H9 (cell line): ENCODE measurements around the gene NACC2. TPM values are rescaled to one million over a fixed set of nuclear protein-coding genes. Genes with fewer than 3 reads are reported as not detected.

ENCODE experiments used
- DNase-seq: peaks from one replicate; pipeline ENCODE4 v3.0.0-alpha.2; 2017
- H2AFZ ChIP-seq: one replicate; pipeline ENCODE4 v1.6.1; 2013; ENCODE audit warnings: mild to moderate bottlenecking, low read length, control low read depth, moderate library complexity
- H2AK5ac ChIP-seq: 2 replicates; pipeline ENCODE4 v1.6.1; 2013; ENCODE audit warnings: low read length, control low read depth, mixed read lengths; ENCODE audit not compliant: insufficient read length
- H2BK120ac ChIP-seq: one replicate; pipeline ENCODE4 v1.6.1; 2013; ENCODE audit warnings: low read depth, mild to moderate bottlenecking, low read length, control low read depth, inconsistent platforms; ENCODE audit not compliant: poor library complexity, severe bottlenecking
- H2BK12ac ChIP-seq: 2 replicates; pipeline ENCODE4 v1.6.1; 2013; ENCODE audit warnings: low read length, control low read depth, mixed read lengths, low read depth; ENCODE audit not compliant: insufficient read length
- H2BK15ac ChIP-seq: 2 replicates; pipeline ENCODE4 v1.6.1; 2013; ENCODE audit warnings: low read depth, low read length, control low read depth
- H2BK20ac ChIP-seq: one replicate; pipeline ENCODE4 v1.6.1; 2013; ENCODE audit warnings: low read depth, mild to moderate bottlenecking, low read length, control low read depth, inconsistent platforms; ENCODE audit not compliant: poor library complexity, severe bottlenecking
- H2BK5ac ChIP-seq: 2 replicates; pipeline ENCODE4 v1.6.1; 2013; ENCODE audit warnings: low read length, control low read depth, mixed read lengths; ENCODE audit not compliant: insufficient read length
- H3K14ac ChIP-seq: 2 replicates; pipeline ENCODE4 v1.6.1; 2013; ENCODE audit warnings: low read length, control low read depth; ENCODE audit not compliant: insufficient read depth
- H3K18ac ChIP-seq: 2 replicates; pipeline ENCODE4 v1.6.1; 2013; ENCODE audit warnings: low read depth, mild to moderate bottlenecking, mixed read lengths, low read length, control low read depth; ENCODE audit not compliant: insufficient read length
- H3K23ac ChIP-seq: 2 replicates; pipeline ENCODE4 v1.6.1; 2013; ENCODE audit warnings: low read length, control low read depth, mixed read lengths, low read depth; ENCODE audit not compliant: insufficient read length
- H3K23me2 ChIP-seq: 2 replicates; pipeline ENCODE4 v1.6.1; 2013; ENCODE audit warnings: low read depth, mild to moderate bottlenecking, mixed read lengths, low read length, control low read depth; ENCODE audit not compliant: insufficient read length, poor library complexity, severe bottlenecking
- H3K27ac ChIP-seq: 2 replicates; pipeline ENCODE4 v1.5.1; 2013; ENCODE audit warnings: low read length, control low read depth, mixed read lengths, low read depth; ENCODE audit not compliant: insufficient read length
- H3K27me3 ChIP-seq: 2 replicates; pipeline ENCODE4 v1.6.1; 2013; ENCODE audit warnings: low read length, control low read depth, inconsistent platforms; ENCODE audit not compliant: insufficient read depth
- H3K4ac ChIP-seq: 2 replicates; pipeline ENCODE4 v1.6.1; 2013; ENCODE audit warnings: low read depth, mild to moderate bottlenecking, control low read depth, inconsistent platforms, low read length, moderate library complexity
- H3K4me1 ChIP-seq: 2 replicates; pipeline ENCODE4 v1.6.1; 2013; ENCODE audit warnings: low read length, control low read depth, inconsistent platforms; ENCODE audit not compliant: insufficient read depth
- H3K4me2 ChIP-seq: 2 replicates; pipeline ENCODE4 v1.6.1; 2013; ENCODE audit warnings: low read length, control low read depth, mixed read lengths; ENCODE audit not compliant: insufficient read length, insufficient read depth
- H3K56ac ChIP-seq: 2 replicates; pipeline ENCODE4 v1.6.1; 2013; ENCODE audit warnings: low read depth, mild to moderate bottlenecking, mixed read lengths, low read length, control low read depth; ENCODE audit not compliant: insufficient read length
- H3K79me1 ChIP-seq: 2 replicates; pipeline ENCODE4 v1.6.1; 2013; ENCODE audit warnings: low read depth, mild to moderate bottlenecking, moderate library complexity, low read length, control low read depth, inconsistent platforms; ENCODE audit not compliant: insufficient read depth, poor library complexity, severe bottlenecking
- H3K79me2 ChIP-seq: 2 replicates; pipeline ENCODE4 v1.6.1; 2013; ENCODE audit warnings: low read length, control low read depth, inconsistent platforms; ENCODE audit not compliant: insufficient read depth
- H3K9ac ChIP-seq: 2 replicates; pipeline ENCODE4 v1.6.1; 2013; ENCODE audit warnings: low read length, control low read depth, mixed read lengths; ENCODE audit not compliant: insufficient read length; ENCODE audit errors: extremely low read depth
- H3K9me3 ChIP-seq: one replicate; pipeline ENCODE4 v1.6.1; 2013; ENCODE audit warnings: low read depth, low read length, inconsistent platforms; ENCODE audit not compliant: control insufficient read depth
- H3T11ph ChIP-seq: one replicate; pipeline ENCODE4 v1.6.1; 2013; ENCODE audit warnings: mild to moderate bottlenecking, low read length, control low read depth, inconsistent platforms
- H4K20me1 ChIP-seq: one replicate; pipeline ENCODE4 v1.6.1; 2013; ENCODE audit not compliant: control insufficient read depth, insufficient read length, insufficient read depth
- H4K5ac ChIP-seq: 2 replicates; pipeline ENCODE4 v1.6.1; 2013; ENCODE audit warnings: low read depth, mild to moderate bottlenecking, mixed read lengths, low read length, control low read depth; ENCODE audit not compliant: insufficient read length
- H4K8ac ChIP-seq: replicated peaks from 2 replicates; pipeline ENCODE4 v1.6.1; 2013; ENCODE audit warnings: low read length, control low read depth, mixed read lengths, low read depth; ENCODE audit not compliant: insufficient read length
- H4K91ac ChIP-seq: 2 replicates; pipeline ENCODE4 v1.6.1; 2013; ENCODE audit warnings: low read depth, mild to moderate bottlenecking, moderate library complexity, mixed read lengths, low read length, control low read depth; ENCODE audit not compliant: insufficient read length
- H3K27ac Mint-ChIP-seq, 3 experiments: 2 replicates in 2 of 3; 3 replicates in 1 of 3; pipeline ENCODE4 v1.8.0; 2020 to 2021; ENCODE audit warnings: mixed read lengths in 3 of 3, mild to moderate bottlenecking in 1 of 3, moderate library complexity in 1 of 3
- H3K27me3 Mint-ChIP-seq: 2 replicates; pipeline ENCODE4 v1.8.0; 2021; ENCODE audit warnings: low read depth, mild to moderate bottlenecking, moderate library complexity, mixed read lengths
- H3K36me3 Mint-ChIP-seq, 3 experiments: 2 replicates in 2 of 3; 3 replicates in 1 of 3; pipeline ENCODE4 v1.8.0; 2020 to 2021; ENCODE audit warnings: low read depth in 3 of 3, mixed read lengths in 3 of 3; ENCODE audit not compliant: insufficient read depth in 1 of 3
- H3K4me1 Mint-ChIP-seq, 2 experiments: 2 replicates each; pipeline ENCODE4 v1.8.0; 2020; ENCODE audit warnings: mixed read lengths in 2 of 2
- H3K4me3 Mint-ChIP-seq, 2 experiments: 2 replicates in 1 of 2; 3 replicates in 1 of 2; pipeline ENCODE4 v1.8.0; 2020 to 2021; ENCODE audit warnings: mild to moderate bottlenecking in 2 of 2, mixed read lengths in 2 of 2, moderate library complexity in 1 of 2
- H3K9me3 Mint-ChIP-seq, 2 experiments: 2 replicates in 1 of 2; 3 replicates in 1 of 2; pipeline ENCODE4 v1.8.0; 2020; ENCODE audit warnings: mild to moderate bottlenecking in 2 of 2, mixed read lengths in 2 of 2, moderate library complexity in 1 of 2
- WGBS: extraction: QIAGEN DNeasy Blood & Tissue Kit; methylation state at CpG from one replicate; pipeline ENCODE4 v1.1.7; 2013; ENCODE audit warnings: missing lambda C conversion rate, low lambda C conversion rate, mixed read lengths; ENCODE audit not compliant: insufficient read length; ENCODE audit errors: extremely low coverage; 5-methylcytosine and 5-hydroxymethylcytosine counted together
- total RNA-seq: library from RNA; stranded (reverse); gene quantifications from 2 replicates; pipeline ENCODE4 v1.2.1, GENCODE V29; 2021
- TF ChIP-seq, protein P1 (sequence below): fragments of 200-600 bp; sonication (generic); conservative IDR thresholded peaks from 3 replicates; pipeline ENCODE4 v1.8.0; 2021; ENCODE audit warnings: antibody characterized with exemption, mild to moderate bottlenecking

Gene NACC2
- total RNA-seq, 1 experiment from 2014 or later, result 11.5 TPM

DNA sequence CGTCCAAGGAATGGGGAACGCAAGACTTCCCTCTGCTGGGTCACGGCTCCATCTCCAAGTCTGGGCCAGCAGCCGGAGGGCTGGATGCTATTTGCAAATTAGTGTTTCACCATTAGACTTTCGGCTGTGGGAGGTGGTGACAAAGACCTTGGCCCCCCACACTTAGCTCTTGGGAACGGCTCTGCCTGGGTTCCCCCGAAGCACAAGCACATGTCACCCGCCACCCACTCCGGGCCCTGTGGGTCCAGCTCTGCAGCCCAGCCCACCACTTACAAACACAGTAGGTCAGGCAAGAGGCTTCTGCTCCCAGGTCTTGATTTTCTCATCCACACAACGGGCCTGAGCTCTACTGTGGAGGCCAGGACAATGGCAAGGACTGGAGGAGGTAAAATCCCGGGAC, 49.4 kb upstream of the NACC2 start:
- Histone ChIP-seq H3K27ac (no peak overlapping the region), H2BK5ac (no peak overlapping the region), H3K79me2 (no peaks in the 10 kb centered on the region), H2AFZ (no peak overlapping the region), H4K5ac (no peak overlapping the region), H2BK12ac (no peak overlapping the region), H3T11ph (no peak overlapping the region), H3K9me3 (no peaks in the 10 kb centered on the region), H2BK15ac (no peak overlapping the region), H3K18ac (no peak overlapping the region), H3K4ac (no peak overlapping the region), H3K14ac (no peak overlapping the region), H4K8ac (no peak overlapping the region), H2BK120ac (no peak overlapping the region), H3K4me2 (no peak overlapping the region), H3K56ac (no peak overlapping the region), H3K23ac (no peak overlapping the region), H4K20me1 (no peaks in the 10 kb centered on the region), H3K79me1 (no peaks in the 10 kb centered on the region), H2AK5ac (no peak overlapping the region), H3K27me3 (no peaks in the 10 kb centered on the region), H3K9ac (no peak overlapping the region), H4K91ac (no peak overlapping the region), H3K4me1 (no peaks in the 10 kb centered on the region; the same call in 1 of the 2 replicates), H2BK20ac (no peak overlapping the region), H3K23me2 (no peaks in the 10 kb centered on the region)
- Mint-ChIP-seq H3K36me3 (no peaks in the 10 kb centered on the region; a peak in 1 of 7 replicates), H3K4me1 (peaks cover 9 to 31% of the 10 kb centered on the region in 2 experiments), H3K9me3 (no peaks in the 10 kb centered on the region), H3K27me3 (peaks cover 4% of the 10 kb centered on the region; the same call in 1 of the 2 replicates), H3K4me3 (no peak overlapping the region), H3K27ac (no peak overlapping the region)
- TF ChIP-seq, protein P1, sequence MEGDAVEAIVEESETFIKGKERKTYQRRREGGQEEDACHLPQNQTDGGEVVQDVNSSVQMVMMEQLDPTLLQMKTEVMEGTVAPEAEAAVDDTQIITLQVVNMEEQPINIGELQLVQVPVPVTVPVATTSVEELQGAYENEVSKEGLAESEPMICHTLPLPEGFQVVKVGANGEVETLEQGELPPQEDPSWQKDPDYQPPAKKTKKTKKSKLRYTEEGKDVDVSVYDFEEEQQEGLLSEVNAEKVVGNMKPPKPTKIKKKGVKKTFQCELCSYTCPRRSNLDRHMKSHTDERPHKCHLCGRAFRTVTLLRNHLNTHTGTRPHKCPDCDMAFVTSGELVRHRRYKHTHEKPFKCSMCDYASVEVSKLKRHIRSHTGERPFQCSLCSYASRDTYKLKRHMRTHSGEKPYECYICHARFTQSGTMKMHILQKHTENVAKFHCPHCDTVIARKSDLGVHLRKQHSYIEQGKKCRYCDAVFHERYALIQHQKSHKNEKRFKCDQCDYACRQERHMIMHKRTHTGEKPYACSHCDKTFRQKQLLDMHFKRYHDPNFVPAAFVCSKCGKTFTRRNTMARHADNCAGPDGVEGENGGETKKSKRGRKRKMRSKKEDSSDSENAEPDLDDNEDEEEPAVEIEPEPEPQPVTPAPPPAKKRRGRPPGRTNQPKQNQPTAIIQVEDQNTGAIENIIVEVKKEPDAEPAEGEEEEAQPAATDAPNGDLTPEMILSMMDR, result no peak
- WGBS, result no CpG with 5 or more reads among the region's 11 CpGs
- no peak for DNase-seq
